Progenitor cell of endocrine pancreas (in vitro differentiated cells): ENCODE data around the gene BAZ2B. TPM values are rescaled to one million over a fixed set of nuclear protein-coding genes. Genes with fewer than 3 reads are reported as not detected.
A peak's percentile ranks its signal among the peaks of the same experiment; 100 is the strongest.

ENCODE experiments used
- DNase-seq: peaks from one replicate; pipeline ENCODE4 v3.0.0; 2021; ENCODE audit warnings: low spot score; ENCODE audit not compliant: unreplicated experiment
- H3K27ac Mint-ChIP-seq: 2 replicates; pipeline ENCODE4 v1.8.0; 2021; ENCODE audit warnings: mild to moderate bottlenecking, moderate library complexity, mixed read lengths
- H3K27me3 Mint-ChIP-seq: 2 replicates; pipeline ENCODE4 v1.8.0; 2021; ENCODE audit warnings: mixed read lengths
- H3K36me3 Mint-ChIP-seq: 2 replicates; pipeline ENCODE4 v1.8.0; 2022; ENCODE audit warnings: mixed read lengths; ENCODE audit not compliant: insufficient read depth
- H3K4me1 Mint-ChIP-seq: 2 replicates; pipeline ENCODE4 v1.8.0; 2021; ENCODE audit warnings: low read depth, mixed read lengths
- H3K4me3 Mint-ChIP-seq: 2 replicates; pipeline ENCODE4 v1.8.0; 2021; ENCODE audit warnings: low read depth, mild to moderate bottlenecking, moderate library complexity, mixed read lengths
- H3K9me3 Mint-ChIP-seq: 2 replicates; pipeline ENCODE4 v1.8.0; 2021; ENCODE audit warnings: low read depth, mixed read lengths
- CTCF ChIP-seq: fragments of 200-600 bp; sonication (generic); IDR thresholded peaks from one replicate; pipeline ENCODE4 v1.5.0; 2021; ENCODE audit warnings: antibody characterized with exemption, mild to moderate bottlenecking; ENCODE audit not compliant: unreplicated experiment
- total RNA-seq: library from RNA; stranded (reverse); gene quantifications from 2 replicates; pipeline ENCODE4 v1.2.1, GENCODE V29; 2021

BAZ2B gene
- total RNA-seq, 1 donor from 2014 or later = 155 TPM

DNA sequence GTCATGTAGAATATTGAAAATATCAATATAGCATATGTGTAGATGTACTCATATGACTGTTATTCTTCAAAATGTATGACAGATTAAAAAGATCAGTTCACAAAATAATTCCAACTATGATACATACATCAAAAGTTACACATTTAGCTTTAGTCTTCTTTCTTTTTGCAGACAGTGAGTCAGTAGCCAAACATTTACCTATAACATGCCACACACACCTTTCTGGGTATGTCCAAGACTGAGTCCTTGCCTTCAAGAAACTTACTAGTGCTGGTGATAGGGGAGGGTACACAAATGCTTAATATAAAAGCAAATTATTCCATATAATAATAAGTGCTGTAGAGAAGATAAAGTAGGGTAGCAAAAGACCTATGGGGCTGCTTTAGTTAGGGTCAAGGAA, 176.9 kb downstream of the BAZ2B start:
- no peaks in the 10 kb centered on the region for H3K9me3 Mint-ChIP-seq
- no peak overlapping the region for H3K27ac Mint-ChIP-seq
- no peak for DNase-seq
- peaks cover 34% of the 10 kb centered on the region for H3K36me3 Mint-ChIP-seq
- no peak overlapping the region for H3K4me3 Mint-ChIP-seq
- H3K4me1 Mint-ChIP-seq = no peaks in the 10 kb centered on the region
- no peaks in the 10 kb centered on the region for H3K27me3 Mint-ChIP-seq
- no peak for TF ChIP-seq CTCF

- H3K9me3 Mint-ChIP-seq = no peaks in the 10 kb centered on the region
- no peak overlapping the region for H3K27ac Mint-ChIP-seq
- DNase-seq = no peak
- H3K36me3 Mint-ChIP-seq = peaks cover 30% of the 10 kb centered on the region
- TF ChIP-seq CTCF = no peak
- H3K4me1 Mint-ChIP-seq = no peaks in the 10 kb centered on the region
- H3K4me3 Mint-ChIP-seq = no peak overlapping the region
- H3K27me3 Mint-ChIP-seq = no peaks in the 10 kb centered on the region
Measured at GRCh38 chr2:159438720-159439353, 177.5 kb downstream of the BAZ2B start.

DNA sequence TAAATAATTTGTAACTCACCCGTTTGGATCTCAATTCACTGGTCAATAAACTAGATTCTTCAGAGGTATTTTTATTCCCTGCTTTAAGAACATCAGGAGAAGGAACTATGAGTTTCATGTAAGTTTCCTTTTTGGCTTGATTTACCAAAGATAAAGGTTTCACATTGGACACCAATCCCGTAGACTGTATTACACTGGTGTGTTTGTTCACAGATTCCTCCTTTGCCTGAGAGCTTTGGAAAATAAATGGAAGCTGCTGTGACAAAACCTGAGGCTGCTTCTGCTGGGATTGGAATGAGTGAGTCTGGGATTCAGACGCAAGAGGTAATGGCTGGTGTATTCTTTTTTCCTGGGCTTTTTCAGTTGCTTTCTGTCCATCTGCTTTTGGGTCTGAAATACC, 178.1 kb downstream of the BAZ2B start:
- H3K27me3 Mint-ChIP-seq = no peaks in the 10 kb centered on the region
- H3K4me3 Mint-ChIP-seq = no peak overlapping the region
- no peaks in the 10 kb centered on the region for H3K4me1 Mint-ChIP-seq
- H3K9me3 Mint-ChIP-seq = no peaks in the 10 kb centered on the region
- peaks cover 31% of the 10 kb centered on the region for H3K36me3 Mint-ChIP-seq
- TF ChIP-seq CTCF = no peak
- H3K27ac Mint-ChIP-seq = no peak overlapping the region
- no peak for DNase-seq

GRCh38 chr2:159432610-159433009, 183.7 kb downstream of the BAZ2B start:
- H3K27ac Mint-ChIP-seq = no peak overlapping the region
- no peak overlapping the region for H3K4me3 Mint-ChIP-seq
- H3K4me1 Mint-ChIP-seq = no peaks in the 10 kb centered on the region
- no peak for DNase-seq
- TF ChIP-seq CTCF = no peak
- H3K27me3 Mint-ChIP-seq = no peaks in the 10 kb centered on the region
- no peaks in the 10 kb centered on the region for H3K9me3 Mint-ChIP-seq
- peaks cover 30% of the 10 kb centered on the region for H3K36me3 Mint-ChIP-seq

- Mint-ChIP-seq H3K27me3 (no peaks in the 10 kb centered on the region), H3K9me3 (peaks cover 10% of the 10 kb centered on the region), H3K36me3 (peaks cover 41% of the 10 kb centered on the region), H3K4me3 (no peak overlapping the region), H3K4me1 (no peaks in the 10 kb centered on the region), H3K27ac (peak overlapping the region; percentile 66)
- TF ChIP-seq CTCF = no peak
- no peak for DNase-seq
Measured at GRCh38 chr2:159427048-159427447, 189.3 kb downstream of the BAZ2B start.
